Epithelial cell of prostate (primary cell): ENCODE data around the gene TMEM253.

Experiments
- DNase-seq: peaks from one replicate; pipeline ENCODE4 v3.0.0-alpha.2; 2011; ENCODE audit warnings: low read depth, low spot score
- H3K27ac ChIP-seq: fragments of 450-650 bp; 2 replicates; pipeline ENCODE4 v1.5.1; 2017; ENCODE audit warnings: mild to moderate bottlenecking

TMEM253 gene

DNA sequence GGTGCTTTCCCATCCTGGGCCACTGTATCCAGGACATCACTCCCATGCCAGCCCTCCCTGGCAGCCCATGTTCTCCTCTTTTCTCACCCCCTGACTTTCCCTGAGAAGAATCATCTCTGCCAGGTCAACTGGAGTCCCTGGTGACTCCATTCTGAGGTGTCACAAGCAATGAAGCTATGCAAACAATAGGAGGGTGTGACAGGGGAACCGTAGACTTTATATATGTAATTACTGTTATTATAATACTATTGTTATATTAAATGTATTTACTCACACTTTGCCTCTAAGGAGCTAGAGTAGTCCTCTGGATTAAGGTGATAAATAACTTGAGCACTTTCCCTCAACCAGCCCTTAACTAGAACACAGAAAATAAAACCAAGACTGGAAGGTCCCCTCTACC lies 11.6 kb upstream of the TMEM253 start:
- H3K27ac ChIP-seq = no peak overlapping the region

DNA sequence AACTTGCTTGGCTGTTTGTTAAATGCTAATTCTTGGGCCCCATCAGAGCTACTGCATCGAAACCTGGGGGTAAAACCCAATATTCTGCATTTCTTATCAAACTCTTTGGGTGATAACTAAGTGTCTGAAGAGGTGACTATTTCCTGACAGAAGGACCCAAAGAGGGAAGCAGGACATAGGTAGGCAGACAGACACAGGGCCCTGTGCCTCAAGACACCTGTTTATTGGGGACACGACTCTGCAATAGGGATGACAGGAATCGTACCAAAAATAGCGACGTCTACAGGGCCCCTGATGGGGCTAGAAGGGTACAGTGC lies 11.0 kb upstream of the TMEM253 start:
- DNase-seq = no peak
- H3K27ac ChIP-seq = no peak overlapping the region

More for the DNA sequence above, 11.6 kb upstream of the TMEM253 start:
- no peak for DNase-seq

DNA sequence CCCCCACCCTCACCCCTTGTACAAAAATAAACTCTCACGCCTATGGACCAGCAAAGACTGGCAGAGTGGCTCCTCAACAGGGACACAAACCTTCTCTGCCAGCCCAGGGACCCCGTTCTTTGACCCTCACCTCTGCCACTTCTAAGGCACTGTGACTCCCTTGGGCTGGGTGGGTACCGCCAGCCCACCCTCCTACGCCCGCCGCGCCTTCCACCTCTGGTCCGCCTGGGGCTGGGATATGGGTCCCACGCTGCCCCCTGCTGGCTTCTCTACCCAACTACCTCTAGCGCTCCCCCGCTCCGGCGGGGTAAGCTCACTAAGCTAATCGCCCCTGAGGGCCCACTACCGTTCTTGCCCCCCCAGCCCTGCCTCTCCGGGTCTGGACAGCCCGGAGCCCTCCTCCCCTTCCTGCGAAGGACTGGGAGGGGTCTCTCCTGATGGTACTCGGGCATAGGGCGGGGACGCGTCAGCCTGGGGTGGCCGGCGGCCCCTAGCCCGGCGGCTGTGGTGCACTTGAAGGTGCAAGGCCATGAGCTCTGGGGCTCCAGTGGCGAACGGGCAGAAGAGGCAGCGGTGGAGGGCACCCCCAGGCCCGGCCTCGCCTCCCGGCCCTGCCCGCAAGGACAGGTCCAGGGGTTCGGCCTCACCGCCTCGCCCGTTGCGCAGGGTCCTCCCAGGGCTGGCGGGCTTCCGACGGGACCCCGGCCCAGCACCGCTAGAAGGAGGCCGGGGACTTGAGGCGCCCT lies 10.5 kb upstream of the TMEM253 start:
- no peak overlapping the region for H3K27ac ChIP-seq
- no peak for DNase-seq

DNA sequence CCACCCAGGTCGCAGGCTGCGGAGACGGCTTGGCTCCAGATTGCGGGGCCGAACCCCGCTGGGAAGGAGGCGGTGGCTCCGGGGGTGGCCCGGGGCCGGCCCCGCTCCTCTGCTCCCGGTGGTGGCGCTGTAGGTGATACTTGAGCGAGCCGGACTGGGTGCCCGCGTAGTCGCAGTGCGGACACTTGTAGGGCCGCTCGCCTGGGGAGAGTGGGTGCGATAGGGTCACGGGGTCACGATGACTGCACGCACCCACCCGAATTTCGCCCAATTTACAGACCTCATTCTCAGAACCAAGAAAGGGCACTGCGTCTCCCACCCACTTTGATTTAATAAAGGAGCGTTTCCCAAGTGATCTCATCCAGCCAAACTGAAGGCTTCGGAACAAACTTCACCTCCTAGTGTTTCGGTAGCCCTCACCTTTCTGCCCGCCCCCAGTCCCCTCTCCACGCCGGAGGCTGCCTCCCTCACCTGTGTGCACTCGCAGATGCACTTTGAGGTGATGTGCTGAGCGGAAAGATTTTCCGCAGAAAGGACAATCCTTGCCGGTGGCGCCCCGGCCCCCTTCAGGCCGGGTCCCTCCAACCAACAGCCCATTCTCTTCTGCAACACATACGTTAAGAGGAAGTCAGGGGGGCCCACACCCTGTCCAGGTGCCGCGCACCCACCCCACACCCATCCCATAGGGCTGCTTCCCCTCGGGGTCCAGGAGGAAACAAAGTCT lies 9.8 kb upstream of the TMEM253 start:
- no peak overlapping the region for H3K27ac ChIP-seq

DNA sequence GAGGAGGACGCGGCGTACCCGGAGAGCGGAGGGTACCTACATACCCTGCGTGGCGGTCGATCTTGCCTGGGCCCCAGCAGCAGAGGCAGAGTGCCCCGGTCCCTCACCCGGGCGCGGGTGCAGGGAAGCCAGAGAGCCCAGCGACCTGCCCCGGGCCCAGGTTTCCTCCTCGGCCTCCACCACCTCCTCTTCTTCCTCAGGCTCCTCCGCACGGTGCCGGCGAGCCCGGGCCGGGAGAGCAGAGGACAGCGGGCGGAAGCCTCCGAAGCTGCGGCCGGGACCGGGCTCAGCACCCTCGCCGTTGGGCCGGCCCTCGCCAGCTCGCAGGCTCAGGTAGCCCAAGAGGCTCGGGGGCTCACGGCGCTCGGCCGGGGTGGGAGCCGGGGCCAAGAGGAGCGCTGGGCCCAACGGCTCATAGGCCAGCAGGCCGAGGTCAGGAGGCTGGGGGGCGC lies 9.0 kb upstream of the TMEM253 start:
- H3K27ac ChIP-seq = no peak overlapping the region
- DNase-seq = no peak

More for the DNA sequence above, 9.8 kb upstream of the TMEM253 start:
- DNase-seq = no peak

DNA sequence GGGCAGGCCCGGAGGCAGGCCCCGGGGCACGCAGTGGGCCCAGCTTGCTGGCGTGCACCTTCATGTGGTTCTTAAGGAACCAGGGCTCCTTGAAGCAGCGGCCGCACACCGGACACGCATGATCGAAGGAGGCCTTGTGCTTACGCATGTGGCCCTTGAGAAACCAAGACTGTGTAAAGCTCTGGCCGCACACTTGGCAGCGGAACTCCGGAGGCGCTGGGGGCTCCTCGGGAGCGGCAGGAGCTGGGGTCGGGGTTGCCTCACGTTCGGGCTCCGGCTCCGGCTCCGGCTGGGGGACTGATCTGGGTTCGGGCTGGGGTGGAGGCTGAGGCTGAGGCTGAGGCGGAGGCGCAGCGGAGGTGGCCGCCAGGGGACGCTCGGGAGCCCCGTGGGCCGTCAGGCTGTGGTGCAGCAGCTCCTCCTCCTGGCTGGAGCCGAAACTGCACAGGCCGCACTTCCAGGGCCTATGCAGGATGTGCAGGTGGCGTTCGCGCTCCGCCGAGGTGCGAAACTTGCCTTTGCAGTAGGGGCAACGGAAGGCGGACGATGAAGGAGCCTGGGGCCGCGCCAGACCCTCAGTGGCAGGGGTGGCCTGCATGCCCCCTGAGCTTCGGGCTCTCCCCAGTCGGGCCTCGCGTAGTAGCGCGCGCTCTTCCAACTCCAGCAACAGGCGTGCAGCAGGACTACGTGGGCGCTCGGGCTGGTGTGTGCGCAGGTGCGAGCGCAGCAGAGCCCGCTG lies 8.4 kb upstream of the TMEM253 start:
- DNase-seq = no peak
- no peak overlapping the region for H3K27ac ChIP-seq

DNA sequence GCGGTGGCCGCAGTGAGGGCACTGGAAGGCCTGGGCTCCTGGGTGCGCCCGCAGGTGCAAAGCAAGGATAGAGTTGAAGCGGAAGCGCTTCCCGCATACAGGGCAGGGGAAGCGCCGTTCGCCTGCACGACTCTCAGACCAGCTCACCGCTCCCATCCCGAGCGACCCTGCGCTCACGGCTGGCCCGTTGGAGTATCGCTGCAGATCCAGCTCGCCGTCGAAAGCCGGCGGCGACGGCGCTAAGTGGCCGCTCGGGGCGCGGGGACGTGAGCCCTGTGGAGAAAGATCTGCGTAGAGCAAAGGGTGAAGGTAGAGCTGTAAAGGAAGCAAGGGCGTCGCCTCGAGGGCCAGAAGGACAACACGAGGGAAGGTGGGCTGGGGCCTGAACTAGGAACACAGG lies 7.8 kb upstream of the TMEM253 start:
- H3K27ac ChIP-seq = no peak overlapping the region
- DNase-seq = no peak

DNA sequence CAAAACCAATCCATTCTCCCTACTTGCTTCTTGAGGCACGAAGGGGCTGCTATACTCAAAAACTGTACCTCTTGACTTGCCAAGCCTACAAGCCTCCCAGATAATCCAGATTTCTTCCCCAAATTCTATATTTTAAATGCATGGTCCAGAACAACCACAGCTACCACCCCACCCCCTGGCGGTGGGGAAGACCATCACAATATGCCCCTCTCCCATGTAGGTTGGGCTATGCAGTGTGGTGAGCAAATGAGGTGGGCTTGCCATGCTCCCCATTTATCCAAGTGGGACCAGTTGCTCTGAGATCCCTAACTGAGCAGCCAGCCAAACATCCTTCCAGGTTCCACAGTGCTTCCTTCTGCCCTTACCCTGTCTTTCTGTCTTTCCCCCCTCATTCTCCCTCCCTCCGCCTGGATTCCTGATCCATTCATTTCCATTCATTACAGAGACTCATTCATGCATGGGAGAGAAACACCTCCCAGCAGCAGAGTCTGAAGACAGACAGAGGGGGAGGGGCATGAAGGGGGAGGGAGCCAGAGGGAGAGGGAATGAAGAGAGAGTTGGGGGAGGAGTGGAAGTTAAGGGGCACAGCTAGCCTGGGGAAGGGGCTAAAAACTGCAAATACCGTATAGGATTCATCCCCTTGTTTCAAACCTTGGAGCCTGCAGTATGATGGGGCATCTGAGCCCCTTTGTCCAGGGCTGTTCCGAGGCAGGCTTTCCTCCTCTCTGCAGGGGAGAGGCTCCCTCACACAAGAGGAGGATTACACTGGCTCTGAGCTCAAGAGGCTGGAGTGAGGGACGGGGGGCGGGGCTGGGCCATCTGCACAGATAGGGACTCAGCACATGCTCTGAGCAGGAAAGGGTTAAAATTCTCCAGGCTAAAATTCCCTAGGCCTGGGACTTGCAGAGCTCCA lies 6.8 kb upstream of the TMEM253 start:
- DNase-seq = no peak
- H3K27ac ChIP-seq = no peak overlapping the region

DNA sequence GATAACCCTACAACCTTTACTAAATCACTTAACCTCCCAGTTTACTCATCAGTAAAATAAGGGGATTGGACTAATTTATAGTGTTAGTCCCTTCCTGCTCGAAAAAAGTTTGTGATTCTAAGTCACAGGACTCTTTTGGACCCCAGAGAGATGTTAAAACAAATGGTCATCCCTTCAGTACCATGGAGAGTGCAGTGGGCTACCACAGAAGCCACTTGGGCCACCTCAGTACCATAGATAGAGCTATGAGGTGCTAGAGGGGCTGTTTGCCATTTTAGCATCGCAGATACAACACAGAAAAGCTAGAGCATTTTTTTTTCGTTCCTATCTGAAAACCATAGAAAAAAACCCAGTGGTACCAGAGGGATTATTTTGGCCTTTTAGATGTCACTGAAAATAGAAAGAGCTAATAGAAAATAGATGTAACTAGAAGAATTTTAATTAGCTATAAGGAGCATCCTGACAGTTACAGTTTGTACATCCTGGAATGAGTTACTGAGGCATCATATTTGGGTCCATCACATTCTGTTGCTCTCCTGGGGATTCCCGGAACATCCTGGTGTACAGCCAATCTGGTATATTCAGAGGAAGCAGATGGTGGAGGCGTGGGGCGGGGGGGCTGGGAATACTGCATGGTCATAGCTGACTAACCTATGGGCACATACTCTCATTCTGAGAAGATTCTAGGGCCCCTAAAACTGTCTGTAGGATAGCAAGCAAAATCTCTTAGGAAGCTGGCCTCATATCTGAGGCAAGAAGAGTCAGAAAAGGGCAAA lies 5.2 kb upstream of the TMEM253 start:
- peak overlapping the region; percentile 81 for H3K27ac ChIP-seq
- no peak for DNase-seq

DNA sequence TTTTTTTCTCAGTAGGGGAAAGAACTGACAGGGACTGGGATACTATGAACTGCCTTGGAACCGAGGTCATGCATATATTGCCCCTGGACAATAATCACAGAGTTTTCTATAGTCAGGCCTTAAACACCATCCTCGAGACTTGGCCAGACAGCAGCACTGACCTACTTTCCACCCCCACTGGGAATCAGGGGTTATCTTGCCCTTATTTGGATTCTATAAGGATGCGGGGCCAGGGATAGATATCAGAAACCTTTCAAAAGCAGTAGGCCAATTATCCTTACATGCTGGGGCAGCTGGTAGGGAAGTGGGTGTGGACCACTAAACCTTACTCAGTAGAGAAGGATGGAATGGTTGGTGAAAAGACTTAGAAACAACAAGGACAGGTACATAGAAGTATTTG lies 4.4 kb upstream of the TMEM253 start:
- no peak for DNase-seq
- peak overlapping the region; percentile 81 for H3K27ac ChIP-seq

DNA sequence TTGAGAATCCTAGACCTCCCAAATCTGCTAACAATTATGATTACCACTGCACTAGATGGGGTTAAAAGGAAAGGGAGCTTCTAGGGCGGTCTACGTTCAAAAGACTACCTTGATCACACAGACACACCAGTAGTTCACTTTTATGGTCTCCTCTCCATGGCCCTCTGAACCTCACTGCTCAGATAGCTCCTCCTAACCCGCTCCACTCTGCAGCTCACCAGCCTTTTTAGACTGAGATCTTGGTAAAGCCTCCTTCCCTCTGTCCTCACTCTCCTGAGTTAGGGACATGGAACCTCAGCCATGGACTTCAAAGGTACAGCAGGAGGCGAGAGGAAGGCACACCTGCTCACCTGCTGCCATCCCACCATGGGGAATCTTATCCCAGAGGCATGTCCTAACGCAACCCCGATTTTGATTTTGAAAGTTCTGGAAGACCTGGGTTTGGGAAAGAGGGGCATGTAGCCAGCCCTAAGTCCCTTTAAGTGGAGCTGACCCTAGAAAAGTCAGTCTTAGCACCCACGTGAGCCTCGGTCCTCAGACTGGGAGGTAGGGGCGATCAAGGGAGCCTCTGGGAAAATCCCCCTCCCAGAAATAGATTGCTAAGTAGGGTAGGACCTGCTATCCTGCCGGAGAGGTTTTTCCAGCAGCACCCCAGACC lies 3.8 kb upstream of the TMEM253 start:
- peak overlapping the region; percentile 81 for H3K27ac ChIP-seq
- DNase-seq = no peak

DNA sequence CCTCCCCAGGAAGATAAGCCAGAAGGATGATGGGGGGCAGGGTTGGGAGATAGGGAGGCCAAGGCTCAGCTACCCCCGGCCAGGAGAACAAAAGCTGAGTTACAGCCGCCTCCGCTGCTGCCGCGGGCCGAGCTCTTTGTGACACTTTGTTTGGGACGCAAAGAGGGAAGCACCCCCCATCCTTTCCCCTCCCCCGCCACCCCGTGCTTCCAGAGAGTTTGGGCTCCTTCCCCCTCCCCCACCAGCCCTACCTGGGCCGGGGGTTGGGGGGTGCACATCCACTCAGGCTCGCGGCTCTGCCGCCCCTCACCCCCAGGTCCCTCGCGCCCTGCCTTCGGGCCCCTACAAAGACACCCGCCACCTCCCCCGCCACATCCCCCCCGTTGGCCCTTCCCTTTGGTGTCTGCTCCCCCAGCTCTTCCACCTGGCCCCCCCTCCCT lies 3.2 kb upstream of the TMEM253 start:
- peak overlapping the region; percentile 81 for H3K27ac ChIP-seq
- DNase-seq = no peak

DNA sequence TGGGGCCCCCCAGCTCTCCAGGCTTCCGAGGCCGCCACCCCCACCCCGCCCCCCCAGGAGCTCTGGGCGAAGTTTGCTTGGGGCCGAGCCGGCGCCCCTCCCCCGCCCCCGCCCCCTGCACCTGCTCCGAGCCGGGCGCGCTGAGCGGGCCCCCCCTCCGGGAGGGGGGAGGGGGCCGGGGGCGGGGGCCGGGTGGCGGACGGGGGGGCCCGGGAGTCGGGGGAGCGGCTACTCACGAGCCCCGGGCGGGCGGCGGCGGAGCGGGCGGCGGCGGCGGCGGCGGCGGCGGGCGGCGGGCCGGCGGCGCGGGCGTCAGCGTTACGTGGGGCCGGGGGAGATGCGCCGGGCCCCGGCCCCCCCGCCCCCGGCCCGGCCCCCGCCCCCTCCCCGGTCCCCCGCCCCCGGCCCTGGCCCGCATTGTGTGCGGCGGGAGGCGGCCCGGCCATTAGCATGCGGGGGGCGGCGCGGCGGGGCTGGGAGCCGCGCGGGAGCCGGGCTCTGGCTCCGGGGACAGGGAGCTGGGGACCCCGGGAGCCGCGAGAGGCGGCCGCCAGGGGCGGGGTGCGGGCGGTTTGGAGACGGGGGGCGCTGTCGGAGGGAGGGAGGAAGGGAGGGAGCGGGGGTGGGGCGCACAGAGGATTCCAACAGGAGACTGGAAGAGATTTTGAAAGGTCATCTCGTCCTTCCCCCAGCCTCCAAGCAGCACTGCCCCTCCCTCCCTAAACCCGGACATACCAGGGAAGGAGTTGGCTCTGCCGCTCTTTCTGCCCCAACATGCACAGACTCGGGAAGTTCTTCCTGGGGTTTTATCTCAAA lies 2.6 kb upstream of the TMEM253 start, which contains the start of gene ZNF219:
Gene ZNF219 (minus strand): TSS at position 580 of the 816 bp plus-strand sequence. CDS start 5,064 bp downstream, outside the sequence.
- DNase-seq = no peak
- peak within 1 kb of the TSS; percentile 81 for H3K27ac ChIP-seq

DNA sequence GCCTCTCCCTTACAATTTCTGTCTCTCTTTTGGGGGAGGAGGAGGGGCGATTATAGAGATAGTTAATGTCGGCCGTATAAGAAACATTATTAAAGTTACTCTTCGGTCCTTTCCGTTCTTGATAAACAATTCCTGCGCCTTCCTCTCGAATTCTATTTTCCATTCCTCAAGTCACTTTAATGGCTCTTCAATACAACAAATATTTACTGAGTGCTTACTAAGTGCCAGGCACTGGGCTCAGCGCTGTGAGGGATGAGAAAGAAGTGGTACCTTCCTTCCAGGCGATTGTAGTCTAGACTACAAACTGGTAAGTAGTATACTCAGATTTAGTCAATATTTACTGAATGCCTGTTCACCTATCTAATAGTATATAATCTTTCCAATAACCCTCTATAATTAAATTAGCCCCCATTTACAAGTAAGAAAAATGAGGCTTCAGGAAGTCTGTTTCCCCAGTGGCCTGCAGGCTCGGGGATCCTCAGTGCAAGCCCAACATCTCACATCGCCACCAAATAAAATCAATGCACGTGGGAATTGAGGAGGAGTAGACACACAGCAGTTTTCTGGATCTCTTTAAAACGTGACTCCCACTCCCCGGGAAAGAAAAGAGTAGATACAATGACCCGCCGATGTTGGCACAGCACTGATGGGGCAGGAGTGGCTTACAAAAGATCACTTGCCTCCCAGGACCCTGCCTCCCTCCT lies 1.8 kb upstream of the TMEM253 start:
- no peak for DNase-seq
- peak overlapping the region; percentile 81 for H3K27ac ChIP-seq

DNA sequence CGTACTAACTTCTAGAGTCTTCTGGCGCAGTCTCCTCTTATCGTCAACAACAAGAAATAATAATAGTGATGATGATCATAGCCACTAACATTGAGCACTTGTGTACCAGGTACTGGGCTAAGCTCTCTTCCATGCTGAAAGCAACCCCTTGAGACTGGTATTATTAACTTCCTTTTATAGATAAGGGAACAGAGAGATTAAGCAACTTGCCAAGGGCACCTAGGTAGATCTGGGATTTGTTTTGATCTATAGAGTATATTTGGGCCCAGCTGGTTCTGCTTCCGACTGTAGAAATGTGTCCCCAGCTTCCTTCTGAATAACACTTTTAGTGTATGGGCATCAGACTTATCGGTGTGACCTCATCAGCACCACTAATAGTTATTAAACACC lies 1.3 kb upstream of the TMEM253 start:
- peak overlapping the region; percentile 81 for H3K27ac ChIP-seq
- no peak for DNase-seq

DNA sequence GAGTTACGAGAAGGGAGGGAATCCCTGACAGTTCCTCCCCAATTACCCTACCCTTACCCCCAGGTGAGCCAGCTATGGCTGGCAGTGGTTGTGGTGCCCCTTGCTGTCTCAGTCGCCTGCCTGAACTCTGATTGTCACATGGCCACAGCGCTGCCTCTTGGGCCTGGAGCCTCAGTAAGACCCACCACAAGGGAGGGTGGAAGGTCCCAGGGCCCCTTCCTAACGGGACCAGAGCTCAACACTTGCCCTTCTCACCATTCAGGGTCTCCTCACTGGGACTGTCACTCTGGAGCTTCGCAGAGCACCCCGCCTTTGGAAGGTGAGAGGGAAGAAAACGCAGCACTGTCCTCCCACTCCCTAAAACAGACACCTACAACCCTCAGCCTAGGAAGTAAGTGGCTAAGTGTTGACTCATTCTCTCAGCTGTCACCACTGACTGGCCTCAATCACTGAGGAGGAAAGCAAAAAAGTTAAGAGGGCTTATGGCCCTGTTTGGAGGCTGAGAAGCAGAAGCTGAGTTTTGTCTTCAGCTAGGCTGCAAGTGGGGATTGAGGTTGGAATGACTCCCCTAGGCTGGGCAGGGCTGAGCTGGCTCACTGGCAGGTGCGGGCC lies 1.0 kb downstream of the TMEM253 start:
- DNase-seq = no peak
- peak overlapping the region; percentile 89 for H3K27ac ChIP-seq
